CD4-positive, alpha-beta T cell treated with Interferon gamma for 1 hour (primary cell): Measurements from ENCODE around the gene GNAQ.

Source experiments
- DNase-seq: peaks from one replicate; pipeline ENCODE4 v3.0.0-alpha.2; 2020

GNAQ gene

DNA sequence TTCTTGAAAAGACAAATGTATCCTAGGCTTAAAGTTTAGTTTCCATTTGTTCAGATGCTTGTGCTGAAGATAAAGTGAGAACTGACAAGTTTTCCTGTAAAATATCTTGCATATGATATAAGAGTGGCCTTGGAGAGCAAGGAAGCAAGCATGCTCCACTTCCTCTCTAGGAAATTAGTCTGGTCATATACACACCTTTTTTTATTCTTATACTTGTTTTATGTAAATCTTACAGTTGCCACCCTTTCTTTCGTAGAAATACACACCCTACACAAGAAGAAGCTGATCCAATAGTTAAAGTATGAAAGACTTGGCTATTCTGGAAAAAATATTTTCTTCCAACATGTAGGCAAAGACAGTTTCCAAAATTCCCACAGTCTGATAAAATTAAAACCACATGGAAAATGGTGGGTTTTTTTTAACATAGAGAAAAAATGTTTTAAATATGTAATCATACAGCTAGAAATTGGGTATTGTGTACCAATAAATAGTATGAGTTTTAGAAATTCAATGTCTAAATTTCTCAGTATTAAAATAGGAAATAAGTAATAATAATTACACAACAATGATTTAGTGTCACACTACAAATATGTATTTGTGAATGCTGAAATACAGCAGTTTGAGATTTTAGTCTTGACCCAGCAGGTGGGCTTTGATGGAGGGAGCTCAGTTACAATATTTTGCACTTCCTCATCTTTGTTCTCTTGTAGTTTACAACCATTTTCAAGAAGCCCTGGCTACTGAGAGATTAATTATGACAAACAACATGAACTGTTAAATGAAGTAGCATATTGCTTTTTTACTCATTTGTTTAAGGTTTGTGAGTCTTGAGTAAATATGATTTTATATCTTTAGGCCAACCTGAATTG is 197.8 kb downstream of the GNAQ start:
- no peak for DNase-seq

DNA sequence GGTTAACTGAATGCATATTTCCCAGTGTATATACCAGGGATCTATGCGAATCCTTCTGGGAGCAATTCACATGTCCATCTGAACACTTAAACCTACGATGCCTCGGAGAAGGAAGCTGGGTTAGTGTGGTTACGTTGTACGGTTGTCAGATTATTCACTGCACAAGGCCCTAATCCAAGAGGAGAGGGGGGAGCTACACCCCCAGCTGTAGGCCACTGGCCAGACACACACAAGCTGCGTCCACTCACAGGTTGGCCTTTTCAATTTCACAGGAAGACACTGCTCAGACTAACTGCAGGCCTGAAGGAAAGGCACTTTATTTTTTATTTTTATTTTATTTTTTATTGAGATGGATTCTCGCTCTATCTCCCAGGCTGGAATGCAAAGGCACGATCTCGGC is 199.0 kb downstream of the GNAQ start:
- DNase-seq = no peak

DNA sequence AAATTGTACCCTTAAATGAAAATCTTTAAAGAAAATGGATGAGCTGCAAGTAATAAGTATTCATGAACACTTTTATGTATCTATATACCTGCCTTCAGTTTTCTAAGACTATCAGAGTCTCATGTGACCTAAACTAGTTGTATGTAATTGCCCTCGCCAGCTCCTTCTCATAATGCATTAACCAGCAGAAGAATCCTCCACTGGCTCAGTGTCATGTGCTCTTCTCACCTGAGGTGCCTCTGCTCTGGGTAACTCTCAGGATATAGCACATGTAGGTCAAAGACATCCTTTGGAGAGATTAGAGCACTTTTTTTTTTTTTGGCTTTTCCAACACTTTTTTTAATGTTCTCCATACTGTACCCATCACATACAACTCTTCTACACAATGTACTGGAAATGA is 199.8 kb downstream of the GNAQ start:
- no peak for DNase-seq

DNA sequence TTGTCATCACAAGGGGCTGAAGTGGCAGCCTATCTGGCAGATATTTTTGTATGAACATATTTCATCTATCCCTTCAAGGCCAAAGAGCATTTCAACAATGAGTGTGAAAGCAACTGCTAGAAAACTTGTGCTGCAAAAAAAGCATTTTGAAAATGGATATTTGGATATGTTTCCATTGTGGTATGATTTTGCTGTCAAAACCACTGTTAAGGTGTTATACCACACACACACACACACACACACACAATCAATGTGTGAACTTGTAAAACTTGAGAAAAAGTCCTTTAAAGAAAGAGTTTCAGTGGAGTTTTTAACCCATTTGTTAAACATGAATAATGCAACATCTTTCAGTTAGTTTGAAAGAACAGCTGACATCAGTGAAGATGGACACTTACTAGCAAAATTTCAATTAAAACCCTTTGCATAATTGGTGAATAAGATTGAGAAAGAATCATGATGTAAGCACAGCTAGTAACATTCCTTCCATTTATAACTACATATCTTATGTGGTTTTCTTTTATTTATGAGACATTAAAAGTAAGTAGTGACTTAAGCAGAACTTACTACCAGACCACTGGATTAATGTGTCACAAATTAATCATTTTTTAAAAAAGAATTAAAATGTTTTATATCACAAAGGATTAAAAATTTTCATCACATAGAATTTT is 200.9 kb downstream of the GNAQ start:
- no peak for DNase-seq

DNA sequence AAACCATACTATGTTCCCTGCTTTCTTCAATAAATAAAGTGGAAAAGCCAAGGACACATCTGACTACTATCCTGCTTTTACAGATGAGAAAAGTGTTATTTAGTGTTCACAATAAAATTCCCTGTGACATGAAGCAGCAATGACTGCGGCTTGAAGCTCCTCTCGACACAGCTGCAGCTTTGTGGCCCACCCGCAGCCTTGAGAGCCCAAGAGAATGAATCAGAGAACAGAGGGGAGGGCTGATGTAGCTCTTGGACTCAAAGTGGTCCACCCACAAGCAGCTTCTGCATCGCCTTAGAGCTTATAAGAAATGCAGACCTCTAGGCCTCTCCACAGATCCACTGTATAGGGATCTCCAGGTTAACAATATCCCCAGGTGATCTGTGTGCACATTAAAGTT is 202.2 kb downstream of the GNAQ start:
- no peak for DNase-seq

DNA sequence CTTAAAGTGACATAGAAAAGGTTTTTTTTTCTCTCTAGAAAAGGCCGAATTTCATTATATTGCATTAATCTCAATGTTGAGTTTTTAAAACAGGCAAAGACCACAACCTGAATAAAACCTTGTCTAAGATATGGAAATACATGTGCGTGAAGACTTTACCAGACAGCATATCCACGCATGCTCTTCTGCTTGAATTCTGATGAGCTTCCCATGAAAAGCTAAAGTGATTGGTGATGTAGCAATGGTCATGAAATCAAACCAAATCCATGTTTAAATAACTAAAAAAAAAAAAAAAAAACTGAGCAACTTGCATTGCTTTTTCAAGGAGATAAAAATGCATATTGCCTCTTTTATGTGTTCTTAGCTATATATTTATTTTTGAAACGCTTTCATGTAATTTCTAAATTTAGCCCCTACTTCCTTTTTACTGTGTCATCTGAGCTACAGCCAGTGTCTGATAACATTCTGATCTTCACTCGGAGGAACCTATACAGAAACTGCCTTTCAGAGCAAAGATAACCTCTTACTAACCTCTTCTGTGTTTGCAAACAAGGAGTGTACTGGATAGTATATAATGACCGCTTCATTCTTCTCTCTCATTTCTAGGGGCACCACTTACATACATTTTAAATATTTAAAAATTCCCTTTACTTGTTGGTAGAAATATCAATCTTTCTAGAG is 204.4 kb downstream of the GNAQ start:
- no peak for DNase-seq

DNA sequence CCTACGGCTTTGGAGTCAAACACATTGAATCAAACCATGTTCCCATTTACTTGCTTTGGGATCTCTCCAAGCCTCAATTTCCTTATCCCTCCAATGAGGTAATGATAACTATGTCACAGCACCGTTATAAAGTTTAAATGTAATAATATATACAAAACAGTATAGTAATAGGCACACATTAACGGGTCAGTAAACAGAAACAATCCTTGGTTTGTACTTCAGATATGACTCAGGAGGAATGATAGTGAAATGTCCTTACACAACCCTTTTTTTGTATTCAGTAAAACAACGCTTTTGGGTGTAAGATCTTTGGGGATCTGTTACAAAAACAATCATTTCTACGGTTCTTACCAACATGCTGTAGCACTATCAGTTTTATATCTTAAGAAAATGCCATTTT is 205.0 kb downstream of the GNAQ start:
- DNase-seq = no peak

DNA sequence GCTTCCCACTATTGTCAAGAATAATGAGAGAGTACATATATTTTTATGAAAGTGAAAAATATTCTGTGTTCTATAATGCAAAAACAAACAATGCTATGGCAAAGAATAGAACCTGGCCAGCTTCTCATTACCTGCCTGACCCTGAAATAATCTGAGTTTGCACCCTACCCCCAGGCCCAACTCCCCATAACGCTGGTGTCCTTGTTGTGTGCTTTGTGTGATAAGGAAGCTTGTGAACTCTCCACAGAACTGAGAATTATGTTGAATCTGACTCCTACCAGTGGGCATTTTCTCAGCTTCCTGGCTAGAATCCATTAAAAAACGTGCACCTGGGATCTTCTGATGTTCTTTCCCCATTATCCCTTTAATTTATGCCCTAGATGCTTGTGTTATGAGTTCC is 205.5 kb downstream of the GNAQ start:
- no peak for DNase-seq

DNA sequence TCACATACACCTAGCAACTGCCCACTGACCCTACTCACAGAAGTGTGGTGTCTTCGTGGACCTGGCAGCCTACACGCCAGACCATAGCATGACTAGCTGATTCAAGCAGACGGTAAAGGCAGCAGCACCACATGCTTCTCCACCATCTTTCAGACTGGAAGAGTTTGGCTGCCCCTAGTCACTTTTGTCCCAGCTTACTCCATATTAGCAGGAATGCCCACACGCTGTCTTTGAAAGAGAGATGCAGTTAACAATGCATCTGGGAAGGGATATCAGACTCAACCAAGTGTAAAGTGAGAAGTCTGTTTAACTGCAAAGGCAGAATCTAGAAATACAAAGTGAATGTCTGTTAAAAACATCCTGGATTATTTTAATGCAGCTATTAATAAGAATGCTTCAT is 206.2 kb downstream of the GNAQ start:
- DNase-seq = no peak

DNA sequence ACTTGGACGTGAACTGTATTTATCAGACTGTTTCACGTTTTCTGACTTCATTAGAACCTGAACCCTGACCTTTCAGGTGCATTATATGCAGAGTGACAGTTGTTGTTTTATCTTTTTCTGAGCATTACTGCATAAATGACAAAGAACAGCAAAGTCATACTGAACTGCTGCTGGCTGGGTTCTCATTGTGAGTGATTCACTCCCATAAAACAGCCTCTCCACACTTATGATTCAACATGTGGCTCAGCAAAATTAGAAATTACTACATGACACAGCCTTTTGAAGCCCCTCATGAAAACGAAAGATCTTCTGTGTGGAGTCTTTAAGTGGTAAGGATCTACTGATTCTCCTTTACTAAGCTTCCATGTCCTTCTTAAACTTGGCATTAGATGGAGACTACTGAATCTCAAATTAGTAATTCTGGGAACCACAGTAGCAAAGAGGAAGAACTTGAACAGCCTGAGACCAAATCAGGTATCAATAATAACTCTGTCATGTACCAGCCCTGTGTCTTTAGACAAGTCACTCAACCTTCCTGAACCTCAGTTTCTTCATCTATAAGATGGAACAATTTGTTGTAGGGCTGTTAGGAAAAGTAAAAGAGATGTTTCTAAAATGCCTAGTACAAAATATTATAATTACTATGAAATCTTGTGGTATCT is 211.2 kb downstream of the GNAQ start:
- no peak for DNase-seq

DNA sequence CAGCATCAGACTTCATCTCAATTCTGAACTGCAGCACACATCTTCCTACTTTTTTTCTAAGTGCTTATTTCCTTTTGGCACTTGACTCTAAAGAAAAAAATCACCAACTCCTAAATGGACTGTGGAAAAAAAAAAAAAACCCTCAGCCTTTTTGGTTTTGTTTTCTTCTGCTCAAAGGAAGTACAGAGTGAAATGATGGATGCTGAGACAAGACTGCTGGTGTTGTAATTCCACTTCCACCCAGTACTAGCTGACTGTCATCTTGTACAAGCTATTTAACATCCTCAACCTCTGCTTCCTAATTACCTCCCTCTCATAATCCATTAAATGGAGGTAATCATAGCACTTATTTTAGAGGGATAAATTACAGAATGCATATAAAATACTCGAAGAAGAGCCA is 212.0 kb downstream of the GNAQ start:
- no peak for DNase-seq

DNA sequence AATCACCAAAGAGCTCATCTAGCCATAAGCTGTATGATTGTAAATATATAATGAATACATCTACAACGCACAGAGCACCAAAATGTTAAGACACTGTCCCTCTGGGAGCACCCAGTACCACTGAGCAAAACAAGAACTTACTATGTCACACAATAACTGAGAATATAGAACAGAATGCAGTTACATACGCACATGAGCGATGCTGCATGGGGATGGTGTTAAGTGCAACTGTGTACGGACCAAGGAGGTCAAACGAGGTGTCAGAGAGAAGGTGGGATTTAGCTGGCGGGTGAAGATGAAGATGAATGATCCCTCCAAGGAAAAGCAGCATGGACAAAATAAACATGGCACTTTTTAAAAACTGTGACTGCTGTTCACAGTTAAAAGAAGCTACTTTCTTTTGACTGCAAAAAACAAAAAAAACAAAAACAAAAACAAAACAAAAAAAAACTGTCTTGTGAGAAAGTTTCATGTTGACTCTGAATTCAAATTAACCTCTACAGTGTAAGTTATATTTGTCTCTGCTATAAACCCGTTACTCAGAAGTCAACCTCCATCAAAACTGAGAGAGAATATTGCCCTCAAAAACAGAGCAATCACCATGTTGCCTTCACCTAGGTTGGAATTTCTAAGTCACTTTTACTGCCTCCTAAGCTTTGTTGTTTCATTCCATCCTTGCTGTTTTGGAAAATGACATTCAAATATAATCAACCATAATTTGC is 213.9 kb downstream of the GNAQ start:
- DNase-seq = no peak

DNA sequence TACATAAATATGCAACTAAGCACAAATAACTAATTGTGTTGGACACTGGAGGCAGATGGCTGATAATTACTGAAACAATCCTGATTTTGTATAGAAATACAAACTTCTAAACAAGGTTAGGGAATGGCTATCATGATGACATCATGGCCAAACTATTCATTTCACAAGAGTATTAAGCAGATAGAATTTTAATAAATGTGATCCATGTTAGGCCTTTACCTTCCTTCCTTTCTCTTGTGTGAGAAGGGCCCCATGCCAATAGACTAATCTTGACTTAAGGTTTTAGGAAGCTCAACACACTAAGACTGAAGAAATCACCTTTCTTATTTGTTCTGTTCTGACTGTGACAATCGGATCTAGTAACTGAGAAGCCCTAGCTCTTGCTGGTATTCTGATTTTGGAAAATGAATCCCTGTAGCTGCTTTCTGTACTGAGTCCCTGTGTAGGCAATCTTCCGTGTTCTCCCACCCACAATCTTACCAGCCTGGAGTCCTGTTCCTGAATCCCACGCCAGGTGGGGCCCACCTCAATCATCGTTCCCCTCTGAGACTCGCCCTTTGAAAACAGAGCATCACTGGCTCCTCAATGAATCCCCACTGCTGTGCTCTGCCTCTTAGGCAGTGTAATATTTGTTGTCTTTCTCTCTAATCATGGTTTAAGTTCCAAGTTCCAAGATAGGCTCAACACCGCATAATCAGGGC is 214.8 kb downstream of the GNAQ start:
- DNase-seq = no peak

DNA sequence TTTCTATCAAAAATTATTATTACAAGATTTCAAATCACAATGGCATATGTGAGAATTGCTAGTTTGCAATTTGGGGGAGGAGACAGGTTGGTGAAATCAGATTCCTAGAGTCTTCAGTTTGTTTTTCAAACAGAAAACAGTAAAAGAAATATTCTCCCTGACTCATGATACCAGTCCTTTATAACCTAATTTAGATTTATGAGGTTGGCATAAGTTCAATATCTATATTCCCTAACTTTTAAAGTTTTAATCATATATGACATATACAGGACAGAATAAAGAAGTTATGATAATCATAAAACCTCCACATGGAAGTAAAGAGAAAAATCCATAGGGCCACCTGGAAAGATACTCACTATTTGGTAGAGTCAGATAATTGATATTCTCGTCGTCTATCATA is 216.4 kb downstream of the GNAQ start:
- DNase-seq = no peak

DNA sequence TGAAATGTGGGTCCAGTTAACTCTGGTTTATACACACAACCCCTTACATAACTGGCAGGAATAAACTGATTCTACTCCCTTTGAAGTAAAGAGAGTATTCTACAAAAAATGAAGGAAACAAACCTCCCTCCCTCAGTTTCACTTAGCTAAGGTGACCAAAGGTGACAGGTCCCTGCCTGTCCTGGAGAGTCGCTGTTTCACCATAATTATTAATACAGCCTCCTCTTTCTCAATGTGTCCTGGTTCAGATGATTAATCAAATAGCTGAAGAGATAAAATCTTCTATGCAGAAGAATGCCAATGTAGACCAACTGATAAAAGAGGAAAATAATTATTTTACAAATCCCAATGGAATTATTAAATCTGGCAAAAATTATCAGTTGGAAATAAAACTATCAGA is 219.8 kb downstream of the GNAQ start:
- no peak for DNase-seq

DNA sequence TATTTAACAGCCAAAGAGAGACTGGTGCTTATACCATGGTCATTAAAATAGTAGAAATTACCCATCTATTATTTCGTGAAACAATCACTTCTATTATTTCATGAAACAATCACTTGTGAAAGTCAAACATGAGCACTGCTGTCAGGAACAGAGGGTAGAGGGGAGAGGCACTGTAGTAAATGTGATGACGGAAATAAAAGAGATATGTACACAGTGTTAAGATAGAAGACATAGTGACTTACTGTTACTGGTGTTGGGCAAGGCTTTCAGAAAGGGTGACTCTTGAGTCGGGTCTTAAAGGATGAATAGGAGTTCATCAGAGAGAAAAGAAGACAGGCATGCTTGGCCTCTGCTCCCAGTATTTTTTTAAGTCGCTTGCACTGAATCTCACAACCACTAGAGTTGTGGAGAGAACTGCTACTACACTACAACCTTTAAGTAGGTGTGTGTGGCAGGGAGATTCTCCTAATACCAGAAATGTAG is 220.9 kb downstream of the GNAQ start:
- no peak for DNase-seq

DNA sequence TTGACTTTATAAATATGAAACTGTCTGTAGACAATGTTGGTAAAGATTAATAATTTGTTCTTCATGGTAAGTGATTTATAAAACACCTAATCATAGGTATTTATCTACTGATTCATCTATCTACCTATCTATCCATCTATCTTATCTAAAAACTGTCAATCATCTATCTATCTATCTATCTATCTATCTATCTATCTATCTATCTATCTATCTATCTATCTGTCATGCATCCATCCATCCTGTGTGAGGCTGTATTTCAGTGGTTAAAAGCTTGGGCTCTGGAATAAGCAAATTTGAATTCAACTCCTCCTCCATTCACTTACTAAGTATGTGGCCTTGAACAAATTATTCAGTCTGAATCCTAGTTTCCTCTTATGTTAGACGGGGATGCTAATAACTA is 221.6 kb downstream of the GNAQ start:
- no peak for DNase-seq

DNA sequence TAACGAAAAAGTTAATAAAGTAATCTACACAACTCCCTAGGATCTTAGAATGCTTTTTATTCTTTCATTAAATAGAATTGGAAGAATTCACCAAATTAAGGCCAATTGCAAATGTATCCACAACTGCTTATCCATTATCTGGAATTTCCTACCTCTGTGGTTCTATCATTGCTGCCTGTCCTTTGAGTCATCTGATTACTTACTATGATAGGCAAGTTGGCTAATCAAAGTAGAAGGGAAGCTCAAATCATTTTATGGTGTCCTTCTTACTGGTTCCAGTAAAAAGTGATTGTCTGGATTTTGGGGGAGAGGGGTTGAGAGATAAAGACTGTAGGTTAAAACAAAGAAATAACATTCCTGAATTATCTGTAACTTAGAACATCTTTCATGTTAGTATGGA is 222.1 kb downstream of the GNAQ start:
- DNase-seq = no peak

DNA sequence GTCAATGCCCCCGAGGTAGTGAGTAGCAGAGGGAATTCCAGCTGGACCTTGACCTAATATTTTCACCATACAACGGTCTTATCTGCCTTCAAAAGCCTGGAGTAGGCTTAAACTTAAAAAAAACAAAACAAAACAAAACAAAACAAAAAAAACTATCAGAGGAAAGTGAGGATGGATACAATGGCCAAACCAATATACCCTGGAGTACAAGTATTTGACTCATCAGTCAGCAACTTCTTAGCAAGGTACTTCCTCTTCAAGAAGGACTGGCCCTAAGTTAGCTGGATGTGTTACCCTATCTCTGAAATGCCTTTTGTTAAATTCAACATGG is 222.9 kb downstream of the GNAQ start:
- DNase-seq = no peak

DNA sequence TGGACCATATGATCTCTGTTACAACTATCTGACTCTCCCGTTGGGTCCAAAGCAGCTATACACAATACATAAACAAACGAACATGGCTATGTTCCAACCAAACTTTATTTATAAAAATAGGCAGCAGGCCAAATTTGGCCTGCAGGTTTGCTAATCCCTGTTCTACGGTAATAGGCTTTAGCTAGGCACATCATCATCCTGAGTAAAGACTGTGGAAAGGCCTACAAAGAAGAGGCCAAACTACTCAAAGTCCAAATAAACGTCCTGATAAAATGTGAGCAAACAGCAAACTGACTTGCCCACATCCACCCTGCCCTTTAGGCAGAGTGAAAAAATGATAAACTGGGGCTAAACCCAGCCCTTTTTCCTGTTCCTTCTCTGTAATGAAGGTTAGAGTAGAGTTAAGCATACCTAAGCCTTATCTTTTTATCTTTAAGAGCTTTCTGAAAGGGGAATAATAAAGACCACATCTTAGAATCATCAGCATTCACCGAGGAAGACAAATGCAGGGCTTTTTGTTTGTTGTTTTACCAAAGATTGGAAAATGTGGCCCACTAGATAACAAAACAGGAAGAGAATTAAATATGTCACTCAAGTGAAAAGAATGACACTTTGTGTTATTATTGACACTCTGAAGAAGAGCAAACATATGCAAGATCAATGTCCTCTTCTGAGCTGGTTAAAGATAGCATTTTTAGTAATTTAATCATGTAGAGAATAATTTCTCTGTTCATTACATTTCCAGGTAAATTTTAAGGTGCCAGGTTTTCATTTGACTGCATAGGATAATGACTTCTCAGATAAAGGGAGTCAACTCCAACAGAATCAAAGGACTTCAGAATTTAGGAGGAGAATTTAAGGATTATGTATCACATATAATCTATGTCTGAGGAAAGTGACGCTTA is 223.5 kb downstream of the GNAQ start:
- DNase-seq = no peak

DNA sequence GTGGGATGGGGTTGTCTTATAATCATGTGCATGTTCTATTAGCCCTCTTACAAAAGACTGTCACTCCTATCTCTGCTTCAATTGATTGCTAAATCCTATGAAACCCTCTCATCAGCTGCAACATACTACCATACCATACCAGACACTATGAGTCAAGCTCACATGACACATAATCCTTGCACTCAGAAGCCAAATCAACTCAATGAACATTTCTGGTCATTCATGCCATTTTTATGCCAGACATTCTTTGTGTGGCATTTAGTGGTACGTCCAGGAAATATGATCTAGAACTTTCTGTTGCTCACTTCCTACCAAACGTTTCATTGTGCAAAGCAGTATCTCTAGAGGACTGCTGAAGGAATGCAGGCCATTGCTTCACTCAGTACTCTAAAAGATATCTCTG is 224.3 kb downstream of the GNAQ start:
- no peak for DNase-seq
